ENCODE results near the gene PLPPR5.

PLPPR5 gene

DNA sequence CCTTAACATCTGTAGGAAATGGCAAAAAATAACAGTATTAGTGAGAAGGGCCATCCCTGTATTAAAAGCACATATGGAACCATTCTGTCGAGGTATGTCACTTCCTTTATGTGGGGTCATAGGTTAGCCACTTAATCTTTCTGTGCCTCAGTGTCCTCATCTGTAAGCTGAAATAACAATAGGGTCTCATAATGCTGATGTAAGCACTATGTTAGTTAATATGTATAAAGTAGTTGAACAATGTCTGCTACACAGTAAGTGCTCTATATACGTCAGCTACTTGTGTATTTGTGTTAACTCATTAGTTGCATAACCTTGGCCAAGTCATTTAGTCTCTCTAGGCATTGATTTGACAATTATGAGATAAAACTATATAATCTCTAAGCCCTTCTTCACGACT is 11.8 kb downstream of the PLPPR5 start:
- Histone ChIP-seq H3K27me3 (ENCODE audit: control insufficient read depth in 1 of 2, insufficient read depth in 2 of 2, low read length in 2 of 2) (no peaks in the 10 kb centered on the region), H3K9me3 (ENCODE audit: low read length) (no peaks in the 10 kb centered on the region), H3K9ac (ENCODE audit: low read length) (no peak overlapping the region), H3K36me3 (ENCODE audit: insufficient read depth, low read length) (no peaks in the 10 kb centered on the region), H3K4me3 (ENCODE audit: low read depth in 1 of 2, low read length in 2 of 2) (no peak overlapping the region), H3K4me1 (ENCODE audit: insufficient read depth, low read length) (no peaks in the 10 kb centered on the region), H3K27ac (ENCODE audit: low read depth, low read length) (no peak overlapping the region)

DNA sequence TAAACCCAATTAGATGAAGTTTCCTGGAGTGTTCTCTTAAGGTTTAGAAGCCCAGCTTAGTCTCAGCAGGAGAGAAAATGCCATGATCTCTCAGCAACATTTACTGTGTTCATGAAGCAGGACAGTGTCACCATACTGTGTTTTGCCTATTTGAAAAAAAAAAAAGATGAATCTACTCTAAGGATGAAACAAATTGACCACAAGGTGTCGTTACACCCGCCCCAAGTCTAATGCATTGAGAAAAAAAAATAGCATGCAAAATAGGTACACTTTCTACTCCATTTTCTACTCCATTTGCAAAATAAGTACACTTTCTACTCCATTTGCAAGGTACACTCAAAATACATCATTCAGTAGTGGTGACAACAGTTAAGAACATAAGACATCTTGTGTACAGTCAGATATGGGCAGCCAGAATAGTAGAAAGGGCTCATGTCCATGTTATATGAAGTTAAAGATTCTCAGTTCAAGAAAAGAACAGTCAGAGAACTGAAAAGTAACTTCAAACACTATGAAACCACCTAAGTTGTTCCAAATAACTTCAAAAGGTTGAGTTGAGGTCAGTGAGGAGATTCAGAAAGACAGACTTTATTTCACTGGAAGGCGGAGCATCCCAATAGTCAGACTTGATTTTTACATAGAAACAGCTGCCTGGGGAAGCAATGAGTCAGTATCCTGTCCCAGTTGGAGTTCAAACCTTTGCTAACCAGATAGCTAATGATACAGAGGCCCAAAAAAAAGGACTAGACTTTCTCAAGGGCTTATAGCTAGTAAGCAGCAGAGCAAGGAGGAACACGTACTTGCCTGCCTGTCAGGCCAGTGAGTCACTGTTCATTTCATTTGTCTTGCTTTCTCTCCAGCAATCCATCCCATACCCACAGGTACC is 13.3 kb downstream of the PLPPR5 start:
- H3K36me3 ChIP-seq (ENCODE audit: insufficient read depth, low read length): no peaks in the 10 kb centered on the region
- H3K27me3 ChIP-seq (ENCODE audit: control insufficient read depth in 1 of 2, insufficient read depth in 2 of 2, low read length in 2 of 2): no peaks in the 10 kb centered on the region
- no peak overlapping the region for H3K4me3 ChIP-seq (ENCODE audit: low read depth in 1 of 2, low read length in 2 of 2)
- H3K27ac ChIP-seq (ENCODE audit: low read depth, low read length): no peak overlapping the region
- no peaks in the 10 kb centered on the region for H3K4me1 ChIP-seq (ENCODE audit: insufficient read depth, low read length)
- H3K9ac ChIP-seq (ENCODE audit: low read length): no peak overlapping the region
- H3K9me3 ChIP-seq (ENCODE audit: low read length): no peaks in the 10 kb centered on the region

DNA sequence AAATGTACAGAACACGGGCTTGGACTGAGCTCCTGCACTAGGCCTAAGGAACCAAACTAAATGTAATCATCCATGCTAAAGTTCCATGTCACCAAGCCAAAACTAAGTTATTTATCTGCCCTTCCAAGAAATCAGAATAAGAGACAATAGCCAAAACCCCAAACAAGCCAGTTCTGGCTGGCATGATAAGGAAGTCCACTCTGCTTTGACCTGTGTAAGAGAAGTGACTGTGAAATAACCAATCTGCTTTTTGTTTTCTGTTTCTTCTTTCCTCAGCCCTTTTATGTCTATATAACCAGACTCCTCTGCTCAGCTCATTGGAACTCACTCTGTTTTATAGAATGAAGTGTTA is 15.1 kb downstream of the PLPPR5 start:
- Histone ChIP-seq H3K9me3 (ENCODE audit: low read length) (no peaks in the 10 kb centered on the region), H3K4me3 (ENCODE audit: low read depth in 1 of 2, low read length in 2 of 2) (no peak overlapping the region), H3K27ac (ENCODE audit: low read depth, low read length) (no peak overlapping the region), H3K4me1 (ENCODE audit: insufficient read depth, low read length) (no peaks in the 10 kb centered on the region), H3K27me3 (ENCODE audit: control insufficient read depth in 1 of 2, insufficient read depth in 2 of 2, low read length in 2 of 2) (no peaks in the 10 kb centered on the region), H3K9ac (ENCODE audit: low read length) (no peak overlapping the region), H3K36me3 (ENCODE audit: insufficient read depth, low read length) (no peaks in the 10 kb centered on the region)

DNA sequence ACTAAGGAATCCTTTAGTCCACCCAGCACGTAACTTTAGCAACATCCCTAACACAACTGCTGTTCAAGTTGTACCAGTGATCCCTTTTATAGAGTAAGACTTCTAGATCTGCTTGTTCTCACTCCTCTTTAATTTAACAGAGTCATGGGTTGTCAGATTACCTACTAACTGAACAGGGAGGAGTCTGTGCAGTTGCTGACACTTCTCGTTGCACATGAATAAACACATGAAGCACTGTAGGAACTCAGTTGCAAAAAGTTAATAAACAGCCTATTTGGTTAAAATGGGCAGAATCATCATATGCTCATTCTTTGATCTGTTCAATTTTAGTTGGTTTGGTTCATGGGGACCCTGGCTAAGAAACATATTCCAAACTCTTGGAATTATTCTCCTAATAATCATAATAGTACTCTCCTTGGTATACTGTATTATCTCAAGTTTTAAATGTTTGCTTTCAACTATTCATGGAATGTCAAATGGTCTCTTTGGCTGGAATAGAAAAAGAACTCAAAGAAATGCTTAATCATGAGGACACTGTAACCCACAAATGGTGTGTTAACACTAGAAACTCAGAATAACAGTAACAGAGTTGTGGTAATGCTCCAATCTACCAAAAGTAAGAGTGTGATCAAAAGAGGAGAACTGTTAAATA is 15.6 kb downstream of the PLPPR5 start:
- no peak overlapping the region for H3K9ac ChIP-seq (ENCODE audit: low read length)
- H3K36me3 ChIP-seq (ENCODE audit: insufficient read depth, low read length): no peaks in the 10 kb centered on the region
- H3K27ac ChIP-seq (ENCODE audit: low read depth, low read length): no peak overlapping the region
- no peaks in the 10 kb centered on the region for H3K4me1 ChIP-seq (ENCODE audit: insufficient read depth, low read length)
- no peaks in the 10 kb centered on the region for H3K9me3 ChIP-seq (ENCODE audit: low read length)
- H3K27me3 ChIP-seq (ENCODE audit: control insufficient read depth in 1 of 2, insufficient read depth in 2 of 2, low read length in 2 of 2): no peaks in the 10 kb centered on the region
- H3K4me3 ChIP-seq (ENCODE audit: low read depth in 1 of 2, low read length in 2 of 2): no peak overlapping the region

DNA sequence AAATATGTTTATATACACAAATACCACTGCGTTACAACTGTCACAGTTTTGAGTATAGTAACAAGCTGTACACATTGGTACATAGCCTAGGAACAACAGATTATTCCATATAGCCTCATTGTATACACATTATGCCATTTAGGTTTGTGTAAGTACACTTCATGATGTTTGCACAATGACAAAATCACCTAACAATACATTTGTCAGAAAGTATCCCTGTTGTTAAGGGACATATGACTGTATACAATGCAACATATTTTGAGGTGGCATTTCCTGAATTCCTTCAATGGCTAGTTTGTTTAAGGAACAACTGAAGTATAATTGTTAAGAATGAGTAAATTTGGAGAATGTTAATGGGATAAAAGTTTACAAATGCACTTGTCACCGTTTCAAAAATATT is 19.0 kb downstream of the PLPPR5 start:
- Histone ChIP-seq H3K36me3 (ENCODE audit: insufficient read depth, low read length) (no peaks in the 10 kb centered on the region), H3K4me3 (ENCODE audit: low read depth in 1 of 2, low read length in 2 of 2) (no peak overlapping the region), H3K9ac (ENCODE audit: low read length) (no peak overlapping the region), H3K27me3 (ENCODE audit: control insufficient read depth in 1 of 2, insufficient read depth in 2 of 2, low read length in 2 of 2) (no peaks in the 10 kb centered on the region), H3K9me3 (ENCODE audit: low read length) (no peaks in the 10 kb centered on the region), H3K27ac (ENCODE audit: low read depth, low read length) (no peak overlapping the region), H3K4me1 (ENCODE audit: insufficient read depth, low read length) (no peaks in the 10 kb centered on the region)

DNA sequence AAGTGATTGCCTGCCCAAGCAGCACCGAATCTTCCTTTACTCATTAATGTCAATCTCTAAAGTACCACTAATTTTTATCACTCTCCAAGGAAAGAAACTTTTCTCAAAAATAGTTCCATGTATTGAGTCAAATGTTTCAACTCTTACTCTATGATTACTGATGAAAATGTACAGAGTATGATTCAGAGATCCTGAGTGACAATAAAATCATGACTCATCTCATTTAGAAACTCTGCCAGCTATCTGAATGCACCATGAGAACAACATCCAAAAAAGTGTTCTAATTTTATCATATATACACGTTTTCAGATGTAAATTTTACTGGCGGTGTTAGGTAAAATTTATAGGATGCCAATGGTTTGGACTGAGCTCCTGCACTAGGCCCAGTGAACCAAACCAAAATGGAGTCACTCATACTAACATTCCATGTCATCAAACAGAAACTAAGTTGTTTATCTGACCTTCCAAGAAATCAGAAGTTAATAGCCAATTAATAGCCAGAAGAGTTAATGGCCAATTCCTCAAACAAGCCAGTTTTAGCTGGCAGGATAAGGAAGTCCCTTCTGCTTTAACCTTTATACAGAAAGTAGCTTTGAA is 22.6 kb downstream of the PLPPR5 start:
- H3K9ac ChIP-seq (ENCODE audit: low read length): no peak overlapping the region
- no peak overlapping the region for H3K4me3 ChIP-seq (ENCODE audit: low read depth in 1 of 2, low read length in 2 of 2)
- no peaks in the 10 kb centered on the region for H3K27me3 ChIP-seq (ENCODE audit: control insufficient read depth in 1 of 2, insufficient read depth in 2 of 2, low read length in 2 of 2)
- H3K36me3 ChIP-seq (ENCODE audit: insufficient read depth, low read length): no peaks in the 10 kb centered on the region
- no peaks in the 10 kb centered on the region for H3K9me3 ChIP-seq (ENCODE audit: low read length)
- H3K4me1 ChIP-seq (ENCODE audit: insufficient read depth, low read length): no peaks in the 10 kb centered on the region
- H3K27ac ChIP-seq (ENCODE audit: low read depth, low read length): no peak overlapping the region

DNA sequence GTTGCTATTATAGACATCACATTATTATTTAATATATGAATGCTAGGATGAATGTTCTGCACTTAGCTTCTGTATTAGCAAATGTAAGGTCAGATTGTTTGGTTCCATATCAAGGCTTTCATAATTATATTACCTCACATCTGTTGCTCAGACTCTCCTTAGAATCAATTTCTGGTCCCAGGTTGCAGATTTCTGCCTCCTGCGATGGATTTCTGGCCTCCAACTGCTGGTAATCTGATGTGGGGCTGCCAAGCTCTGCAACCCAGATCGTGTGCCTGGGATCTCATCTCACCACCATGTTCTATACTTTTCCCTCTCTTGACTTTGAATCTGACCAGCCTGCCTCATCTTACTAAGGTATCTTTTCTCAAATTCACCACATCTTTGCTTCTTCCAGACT is 25.2 kb downstream of the PLPPR5 start:
- H3K27ac ChIP-seq (ENCODE audit: low read depth, low read length): no peak overlapping the region
- no peak overlapping the region for H3K4me3 ChIP-seq (ENCODE audit: low read depth in 1 of 2, low read length in 2 of 2)
- no peaks in the 10 kb centered on the region for H3K36me3 ChIP-seq (ENCODE audit: insufficient read depth, low read length)
- H3K27me3 ChIP-seq (ENCODE audit: control insufficient read depth in 1 of 2, insufficient read depth in 2 of 2, low read length in 2 of 2): no peaks in the 10 kb centered on the region
- no peaks in the 10 kb centered on the region for H3K9me3 ChIP-seq (ENCODE audit: low read length)
- no peak overlapping the region for H3K9ac ChIP-seq (ENCODE audit: low read length)
- no peaks in the 10 kb centered on the region for H3K4me1 ChIP-seq (ENCODE audit: insufficient read depth, low read length)

DNA sequence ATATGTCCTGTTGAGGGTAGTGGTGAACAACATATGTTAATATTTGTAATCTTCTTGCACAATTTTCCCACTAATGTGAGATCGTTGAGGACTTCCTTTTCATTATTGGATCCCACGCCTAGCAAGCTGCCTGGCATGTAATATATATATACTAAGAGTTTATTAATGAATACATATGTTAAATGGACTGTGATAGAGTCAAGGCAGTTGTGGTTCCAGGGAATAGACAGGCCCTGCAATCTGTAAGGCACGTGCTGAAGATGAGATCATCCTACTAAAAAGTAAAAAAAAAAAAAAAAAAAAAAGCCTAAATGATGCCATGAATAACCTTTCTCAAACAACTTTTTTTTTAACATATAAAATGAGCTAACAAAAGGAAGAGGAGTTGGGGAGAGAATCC is 28.9 kb downstream of the PLPPR5 start:
- H3K27me3 ChIP-seq (ENCODE audit: control insufficient read depth in 1 of 2, insufficient read depth in 2 of 2, low read length in 2 of 2): no peaks in the 10 kb centered on the region
- H3K4me3 ChIP-seq (ENCODE audit: low read depth in 1 of 2, low read length in 2 of 2): no peak overlapping the region

DNA sequence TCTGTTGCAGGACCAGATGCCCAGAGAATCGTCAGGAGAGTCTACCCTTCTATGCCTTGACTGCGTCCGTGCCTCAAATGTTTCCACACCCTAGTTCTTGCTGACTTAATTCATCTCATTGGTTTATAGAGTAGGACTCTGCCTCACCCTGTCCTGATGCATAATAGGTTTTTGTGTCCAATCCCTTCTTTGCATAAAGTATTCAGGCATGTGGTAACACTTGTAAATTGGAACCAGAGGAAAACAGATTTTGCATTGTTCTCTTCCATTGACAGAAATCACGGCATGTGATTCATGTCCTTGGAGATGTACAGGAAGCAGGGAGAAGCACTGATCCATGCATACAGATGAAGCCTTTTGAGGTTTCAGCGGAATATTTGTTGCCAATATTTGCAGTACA is 29.5 kb downstream of the PLPPR5 start:
- Histone ChIP-seq H3K27ac (ENCODE audit: low read depth, low read length) (no peak overlapping the region), H3K27me3 (ENCODE audit: control insufficient read depth in 1 of 2, insufficient read depth in 2 of 2, low read length in 2 of 2) (no peaks in the 10 kb centered on the region), H3K9me3 (ENCODE audit: low read length) (no peaks in the 10 kb centered on the region), H3K4me1 (ENCODE audit: insufficient read depth, low read length) (no peaks in the 10 kb centered on the region), H3K36me3 (ENCODE audit: insufficient read depth, low read length) (no peaks in the 10 kb centered on the region), H3K9ac (ENCODE audit: low read length) (no peak overlapping the region), H3K4me3 (ENCODE audit: low read depth in 1 of 2, low read length in 2 of 2) (no peak overlapping the region)

More for the DNA sequence above, 28.9 kb downstream of the PLPPR5 start:
- no peak overlapping the region for H3K9ac ChIP-seq (ENCODE audit: low read length)
- H3K9me3 ChIP-seq (ENCODE audit: low read length): no peaks in the 10 kb centered on the region
- H3K36me3 ChIP-seq (ENCODE audit: insufficient read depth, low read length): no peaks in the 10 kb centered on the region
- H3K27ac ChIP-seq (ENCODE audit: low read depth, low read length): no peak overlapping the region
- no peaks in the 10 kb centered on the region for H3K4me1 ChIP-seq (ENCODE audit: insufficient read depth, low read length)

DNA sequence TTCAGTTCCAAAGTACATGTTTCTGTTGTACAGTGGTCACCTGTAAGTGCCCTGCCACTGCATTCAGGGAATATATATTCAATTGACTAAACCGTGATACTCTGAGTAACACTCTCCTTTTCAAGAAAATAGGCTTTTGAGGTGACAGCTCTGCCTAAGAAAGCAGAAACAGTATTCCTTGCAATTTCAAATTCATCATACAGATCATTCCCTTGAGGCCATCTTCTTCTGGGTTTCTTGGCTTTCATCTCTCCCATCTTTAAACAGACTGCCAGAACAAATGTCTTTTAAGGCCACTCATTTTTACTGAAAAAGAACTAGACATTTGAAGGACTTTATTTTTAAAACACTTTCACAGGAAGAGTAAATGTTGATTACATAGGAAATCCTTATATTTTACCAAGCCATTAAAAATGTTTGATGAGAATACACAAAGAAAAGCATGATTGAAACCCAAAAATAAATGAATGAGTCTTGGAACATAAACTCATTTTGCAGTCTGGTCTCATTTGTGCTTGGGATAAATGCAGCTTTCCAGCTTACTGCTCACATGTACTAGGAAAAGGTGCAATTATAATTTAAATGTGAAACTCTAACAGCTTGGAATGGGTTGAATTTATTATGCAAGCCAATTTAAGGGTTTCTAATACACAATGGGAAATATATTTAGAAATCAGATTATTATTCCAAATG is 34.7 kb downstream of the PLPPR5 start:
- Histone ChIP-seq H3K36me3 (ENCODE audit: insufficient read depth, low read length) (no peaks in the 10 kb centered on the region), H3K9me3 (ENCODE audit: low read length) (no peaks in the 10 kb centered on the region), H3K4me1 (ENCODE audit: insufficient read depth, low read length) (no peaks in the 10 kb centered on the region), H3K9ac (ENCODE audit: low read length) (no peak overlapping the region), H3K4me3 (ENCODE audit: low read depth in 1 of 2, low read length in 2 of 2) (no peak overlapping the region), H3K27me3 (ENCODE audit: control insufficient read depth in 1 of 2, insufficient read depth in 2 of 2, low read length in 2 of 2) (no peaks in the 10 kb centered on the region), H3K27ac (ENCODE audit: low read depth, low read length) (no peak overlapping the region)

DNA sequence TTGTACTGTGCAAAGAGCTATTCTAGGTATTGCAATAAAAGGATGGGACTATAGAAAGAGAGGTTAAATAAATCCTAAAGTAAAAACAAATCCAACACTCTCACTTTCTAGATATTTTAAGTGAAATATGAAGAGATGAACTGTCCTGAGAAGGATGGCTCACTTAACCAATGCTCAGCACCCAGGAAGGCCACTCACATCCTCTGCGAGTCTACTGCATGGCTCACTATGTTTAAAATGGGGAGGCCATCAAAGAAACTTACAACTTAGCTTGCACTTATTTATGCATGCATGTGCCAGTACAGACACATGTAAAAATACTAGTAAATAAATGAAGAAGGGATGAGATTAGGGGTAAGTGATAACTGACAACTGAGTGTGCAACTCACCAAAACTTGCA is 37.5 kb downstream of the PLPPR5 start:
- no peaks in the 10 kb centered on the region for H3K9me3 ChIP-seq (ENCODE audit: low read length)
- no peak overlapping the region for H3K4me3 ChIP-seq (ENCODE audit: low read depth in 1 of 2, low read length in 2 of 2)
- no peaks in the 10 kb centered on the region for H3K36me3 ChIP-seq (ENCODE audit: insufficient read depth, low read length)

More for the DNA sequence above, 37.5 kb downstream of the PLPPR5 start:
- H3K27me3 ChIP-seq (ENCODE audit: control insufficient read depth in 1 of 2, insufficient read depth in 2 of 2, low read length in 2 of 2): no peaks in the 10 kb centered on the region
- no peak overlapping the region for H3K9ac ChIP-seq (ENCODE audit: low read length)
- no peaks in the 10 kb centered on the region for H3K4me1 ChIP-seq (ENCODE audit: insufficient read depth, low read length)
- no peak overlapping the region for H3K27ac ChIP-seq (ENCODE audit: low read depth, low read length)
